Heart right ventricle (tissue), 16 donors: ENCODE data around the gene SEPTIN1. TPM values are rescaled to one million over a fixed set of nuclear protein-coding genes. Genes with fewer than 3 reads are reported as not detected.

ENCODE experiments used
- ATAC-seq, 8 donors: fragments of 200-7000 bp; cut with Tn5 transposase; one replicate each; pipeline ENCODE4 v1.9.1; 2020; ENCODE audit warnings: mild to moderate bottlenecking in 8 of 8, moderate library complexity in 8 of 8, moderate number of reproducible peaks in 1 of 8
- DNase-seq, 2 donors: peaks; one replicate each; pipeline ENCODE4 v3.0.0-alpha.2; 2020
- H3K27ac ChIP-seq, 10 donors: fragments of 200-600 bp; sonication (generic) in 2 of 10; one replicate each; pipeline versions ENCODE4 v1.5.0 to v1.8.0; 2020 to 2022; ENCODE audit warnings: mild to moderate bottlenecking in 3 of 10
- H3K27me3 ChIP-seq, 7 donors: fragments of 200-600 bp; one replicate each; pipeline ENCODE4 v1.8.0; 2021 to 2022; ENCODE audit warnings: mild to moderate bottlenecking in 2 of 7
- H3K36me3 ChIP-seq, 9 donors: fragments of 200-600 bp; sonication (generic) in 1 of 9; one replicate each; pipeline versions ENCODE4 v1.5.0 to v1.8.0; 2020 to 2022; ENCODE audit warnings: mild to moderate bottlenecking in 2 of 9
- H3K4me1 ChIP-seq, 9 donors: fragments of 200-600 bp; sonication (generic) in 1 of 9; one replicate each; pipeline versions ENCODE4 v1.5.0 to v1.8.0; 2020 to 2022; ENCODE audit warnings: mild to moderate bottlenecking in 4 of 9
- H3K4me3 ChIP-seq, 10 donors: fragments of 200-600 bp; sonication (generic) in 2 of 10; one replicate each; pipeline versions ENCODE4 v1.5.0 to v1.8.0; 2020 to 2022; ENCODE audit warnings: mild to moderate bottlenecking in 7 of 10, moderate library complexity in 2 of 10
- H3K9me3 ChIP-seq, 11 donors: fragments of 200-600 bp in 10 of 11; sonication (generic) in 2 of 11; one replicate each; pipeline versions ENCODE4 v1.5.0 to v1.8.0; 2013 to 2022; ENCODE audit warnings: mild to moderate bottlenecking in 2 of 11, control low read depth in 1 of 11, moderate library complexity in 1 of 11
- CTCF ChIP-seq, 9 donors: fragments of 200-600 bp; sonication (generic) in 2 of 9; IDR thresholded peaks; one replicate each; pipeline versions ENCODE4 v1.5.0 to v1.8.0; 2021 to 2022; ENCODE audit warnings: antibody characterized with exemption in 9 of 9, mild to moderate bottlenecking in 5 of 9, moderate library complexity in 1 of 9
- WGBS, 2 donors: extraction: QIAGEN DNeasy Blood & Tissue Kit; methylation state at CpG; one replicate each; pipeline ENCODE4 v1.1.7; 2013; ENCODE audit warnings: inconsistent platforms in 1 of 2; 5-methylcytosine and 5-hydroxymethylcytosine counted together
- intact Hi-C, 10 donors: fragments of 100-400 bp; cut with DNase I; formaldehyde crosslinking; loops; one replicate each; pipeline versions ENCODE4 v1.11.1 to v1.14.2; 2022
- polyA plus RNA-seq, 2 donors: library from polyadenylated mRNA; stranded (reverse); fragments of 200-250 nt; gene quantifications; one replicate each; pipeline ENCODE4 v1.2.3, GENCODE V29; 2013
- total RNA-seq, 10 donors: library from RNA; stranded (reverse); fragmentation: NEBNext Ultra II Directional in 3 of 10; extraction: Animal tissue kit (Norgen Biotek cat#: 25700) in 3 of 10; gene quantifications; one replicate each; pipeline versions ENCODE4 v1.2.1 to v1.2.4, GENCODE V29; 2021 to 2023
- donor health status: Arrhythmogenic right ventricular cardiomyopathy.
- donor health status: ischemic (EF 13 %, LVEDD 7.1; RV severe dilation, severe dysfunction).
- donor health status: healthy with polysubstance abuse.
- donor health status: DM: no; HTN: yes; CAD: no.
- donor health status: DM: no; HTN: no; CAD: no.
- donor health status: ischemic (EF 25% LVEDD 6.9; RV normal size, moderate dysfunction).
- donor health status: ischemic (EF 25% LVEDD 5.7; RV mildly dilated, moderate dysfunction).
- donor health status: healthy.
- donor health status: DM: yes; HTN: yes; CAD: no.
- donor health status: Ischemic cardiomyopathy.
- donor health status: ischemic (EF 35%, LVEDD 5.7; RV mildly dilated, moderate dysfunction).
- donor health status: nonischemic (EF 11% LVEDD 7.7; RV severe dilation, severe dysfunction).
- donor health status: DM: yes; HTN: yes; CAD: no.
- donor health status: PGD.
- donor health status: ischemic (EF 29% LVEDD 5.4; RV normal size, mild dysfunction).
- donor health status: nonischemic (EF 23%, LVEDD 6.1; RV moderate dilation, normal function).

The SEPTIN1 gene
- total and polyA plus RNA-seq, 12 donors = 0.78 to 6.8 (median 1.4) TPM

- Histone ChIP-seq H3K27me3 (no peaks in the 10 kb centered on the region), H3K27ac (peak overlapping the region in 9 of 10 donors; percentile 32 to 99 (median 58)), H3K4me1 (peaks cover 26 to 50% (median 40%) of the 10 kb centered on the region in 9 donors), H3K9me3 (no peaks in the 10 kb centered on the region), H3K4me3 (no peak overlapping the region), H3K36me3 (peaks cover 0 to 49% (median 24%) of the 10 kb centered on the region in 9 donors)
- intact Hi-C loops = loop anchor here in 2 of 10 donors (10.0 kb wide), 2 partner anchors 53 to 63 kb away; partner anchors contain the start of gene ZNF771 (in 1 of the 2)
- TF ChIP-seq CTCF (IDR thresholded peaks at IDR 0.05) = no peak
- ATAC-seq = peak in 7 of 8 donors; percentile 10 to 77 (median 46)
- peak; percentile 80 to 81 for DNase-seq
- WGBS, 2 donors = 62 to 65% methylated on average over 11 of the region's 11 CpGs
Observed at GRCh38 chr16:30351586-30352419, 30.6 kb downstream of the SEPTIN1 start.

- intact Hi-C loops = loop anchor here in 2 of 10 donors (10.0 kb wide), 2 partner anchors 54 to 64 kb away; partner anchors contain the start of gene ZNF771 (in 1 of the 2)
- H3K4me3 ChIP-seq = no peak overlapping the region
- H3K27me3 ChIP-seq = no peaks in the 10 kb centered on the region
- peaks cover 0 to 46% (median 24%) of the 10 kb centered on the region in 9 donors for H3K36me3 ChIP-seq
- DNase-seq = no peak
- TF ChIP-seq CTCF (IDR thresholded peaks at IDR 0.05) = no peak
- WGBS, 2 donors = 90 to 91% methylated on average over 15 of the region's 15 CpGs
- H3K4me1 ChIP-seq = peaks cover 24 to 42% (median 34%) of the 10 kb centered on the region in 9 donors
- no peak overlapping the region for H3K27ac ChIP-seq
- H3K9me3 ChIP-seq = no peaks in the 10 kb centered on the region
- no peak for ATAC-seq
Observed at GRCh38 chr16:30351001-30351441, 31.3 kb downstream of the SEPTIN1 start.

- 70 to 79% methylated on average over 3 of the region's 3 CpGs for WGBS, 2 donors
- intact Hi-C loops = loop anchor here in 2 of 10 donors (10.0 kb wide), 2 partner anchors 54 to 64 kb away; partner anchors contain the start of gene ZNF771 (in 1 of the 2)
- no peak for TF ChIP-seq CTCF (IDR thresholded peaks at IDR 0.05)
Observed at GRCh38 chr16:30350134-30350871, 32.1 kb downstream of the SEPTIN1 start.

GRCh38 chr16:30349675-30350074 lies 32.7 kb downstream of the SEPTIN1 start:
- no peak overlapping the region for H3K4me3 ChIP-seq
- no peak for TF ChIP-seq CTCF (IDR thresholded peaks at IDR 0.05)
- intact Hi-C loops = loop anchor here in 2 of 10 donors (10.0 kb wide), 2 partner anchors 55 to 65 kb away; partner anchors contain the start of gene ZNF771 (in 1 of the 2)
- H3K36me3 ChIP-seq = peaks cover 0 to 46% (median 24%) of the 10 kb centered on the region in 9 donors
- DNase-seq = no peak
- no peaks in the 10 kb centered on the region for H3K9me3 ChIP-seq
- WGBS, 2 donors = 88 to 92% methylated on average over 3 of the region's 3 CpGs
- H3K4me1 ChIP-seq = peaks cover 18 to 36% (median 28%) of the 10 kb centered on the region in 9 donors
- ATAC-seq = no peak
- H3K27me3 ChIP-seq = no peaks in the 10 kb centered on the region
- H3K27ac ChIP-seq = no peak overlapping the region

More at GRCh38 chr16:30350134-30350871, 32.1 kb downstream of the SEPTIN1 start:
- ATAC-seq = no peak
- Histone ChIP-seq H3K4me1 (peaks cover 18 to 36% (median 28%) of the 10 kb centered on the region in 9 donors), H3K27ac (no peak overlapping the region), H3K36me3 (peaks cover 0 to 46% (median 24%) of the 10 kb centered on the region in 9 donors), H3K27me3 (no peaks in the 10 kb centered on the region), H3K4me3 (no peak overlapping the region), H3K9me3 (no peaks in the 10 kb centered on the region)
- no peak for DNase-seq
